HEK293 (cell line): ENCODE measurements around the gene P2RY13.

ENCODE experiments used
- CTCF ChIA-PET: fragments of 350-600 bp; formaldehyde crosslinking; extraction: SDS; loops from one replicate; lab custom pipeline; 2021; ENCODE audit warnings: antibody characterized with exemption; lab: Yijun Ruan, JAX
- POLR2A ChIA-PET: fragments of 300-600 bp; formaldehyde crosslinking; extraction: SDS; loops from one replicate; lab custom pipeline; 2020; ENCODE audit warnings: antibody characterized with exemption, inconsistent platforms; lab: Yijun Ruan, JAX
- H3K27ac ChIP-seq: fragments of 200-500 bp; sonication (Bioruptor generic); 2 replicates; pipeline ENCODE4 v1.5.1; 2014; ENCODE audit warnings: low read depth, low read length, control low read depth, inconsistent platforms; ENCODE audit errors: extremely low read depth
- H3K36me3 ChIP-seq, 2 experiments: fragments of 200-500 bp in 1 of 2; sonication (Bioruptor generic) in 1 of 2; 1 replicate in 1 of 2; 2 replicates in 1 of 2; pipeline ENCODE4 v1.5.1; 2014 to 2017; ENCODE audit warnings: inconsistent platforms in 2 of 2, low read length in 2 of 2; ENCODE audit not compliant: control insufficient read depth in 2 of 2, insufficient read depth in 1 of 2
- H3K4me1 ChIP-seq: fragments of 200-500 bp; sonication (Bioruptor generic); 2 replicates; pipeline ENCODE4 v1.5.1; 2014; ENCODE audit warnings: mild to moderate bottlenecking, low read length, inconsistent platforms; ENCODE audit not compliant: control insufficient read depth, insufficient read depth
- H3K4me3 ChIP-seq: 2 replicates; pipeline ENCODE4 v1.5.1; 2011; ENCODE audit warnings: low read depth, mild to moderate bottlenecking, control low read depth, low read length, moderate library complexity
- H3K9me3 ChIP-seq: fragments of 200-500 bp; sonication (Bioruptor generic); 2 replicates; pipeline ENCODE4 v1.5.1; 2014; ENCODE audit warnings: low read depth, low read length, inconsistent platforms; ENCODE audit not compliant: control insufficient read depth, insufficient read depth
- FEZF1 ChIP-seq: fragments of 450-650 bp; formaldehyde crosslinking; IDR thresholded peaks from 2 replicates; pipeline ENCODE4 v1.5.1; 2016; ENCODE audit warnings: missing biosample characterization, missing genetic modification characterization
- HOXD13 ChIP-seq: sonication (generic); formaldehyde crosslinking; IDR thresholded peaks from 2 replicates; pipeline ENCODE4 v1.8.0; 2022; ENCODE audit warnings: missing genetic modification reagents, borderline replicate concordance
- KLF17 ChIP-seq: fragments of 450-650 bp; formaldehyde crosslinking; IDR thresholded peaks from 2 replicates; pipeline ENCODE4 v1.5.1; 2016; ENCODE audit warnings: missing biosample characterization, missing genetic modification characterization
- SCRT1 ChIP-seq: fragments of 450-650 bp; formaldehyde crosslinking; IDR thresholded peaks from 2 replicates; pipeline ENCODE4 v1.5.1; 2016; ENCODE audit warnings: missing biosample characterization, missing genetic modification characterization, borderline replicate concordance
- YY2 ChIP-seq: fragments of 450-650 bp; formaldehyde crosslinking; IDR thresholded peaks from 2 replicates; pipeline ENCODE4 v1.5.1; 2016; ENCODE audit warnings: missing biosample characterization, missing genetic modification characterization
- ZFP41 ChIP-seq: fragments of 450-650 bp; formaldehyde crosslinking; IDR thresholded peaks from 2 replicates; pipeline ENCODE4 v1.5.1; 2016; ENCODE audit warnings: missing biosample characterization, missing genetic modification characterization, borderline replicate concordance
- ZFP69B ChIP-seq: fragments of 450-650 bp; formaldehyde crosslinking; IDR thresholded peaks from 2 replicates; pipeline ENCODE4 v1.5.1; 2016; ENCODE audit warnings: missing biosample characterization, missing genetic modification characterization
- ZNF19 ChIP-seq: fragments of 450-650 bp; formaldehyde crosslinking; IDR thresholded peaks from 2 replicates; pipeline ENCODE4; 2016; ENCODE audit warnings: missing biosample characterization, missing genetic modification characterization, low read depth
- ZNF350 ChIP-seq: fragments of 450-650 bp; formaldehyde crosslinking; IDR thresholded peaks from 2 replicates; pipeline ENCODE4 v1.5.0; 2017; ENCODE audit warnings: missing biosample characterization, mild to moderate bottlenecking, missing genetic modification characterization
- ZNF391 ChIP-seq: fragments of 450-650 bp; formaldehyde crosslinking; IDR thresholded peaks from 2 replicates; pipeline ENCODE4 v1.5.1; 2016; ENCODE audit warnings: low read depth, missing biosample characterization, missing genetic modification characterization, borderline replicate concordance
- ZNF433 ChIP-seq: fragments of 450-650 bp; formaldehyde crosslinking; IDR thresholded peaks from 2 replicates; pipeline ENCODE4 v1.5.1; 2016; ENCODE audit warnings: missing biosample characterization, missing genetic modification characterization, low read depth
- ZNF513 ChIP-seq: fragments of 450-650 bp; IDR thresholded peaks from 2 replicates; pipeline ENCODE4 v1.5.1; 2018; ENCODE audit warnings: missing biosample characterization, missing genetic modification characterization
- ZNF529 ChIP-seq: fragments of 450-650 bp; formaldehyde crosslinking; IDR thresholded peaks from 2 replicates; pipeline ENCODE4 v1.5.1; 2017; ENCODE audit warnings: missing genetic modification characterization, missing biosample characterization; ENCODE audit not compliant: insufficient replicate concordance
- ZNF558 ChIP-seq: fragments of 450-650 bp; formaldehyde crosslinking; IDR thresholded peaks from 2 replicates; pipeline ENCODE4 v1.5.1; 2016; ENCODE audit warnings: missing biosample characterization, missing genetic modification characterization
- ZNF561 ChIP-seq: fragments of 450-650 bp; IDR thresholded peaks from 2 replicates; pipeline ENCODE4 v1.5.1; 2018; ENCODE audit warnings: missing biosample characterization, missing genetic modification characterization, borderline replicate concordance
- ZNF596 ChIP-seq: fragments of 450-650 bp; IDR thresholded peaks from 2 replicates; pipeline ENCODE4 v1.5.0; 2018; ENCODE audit warnings: missing biosample characterization, mild to moderate bottlenecking, missing genetic modification characterization, moderate library complexity
- ZNF600 ChIP-seq: fragments of 450-650 bp; formaldehyde crosslinking; IDR thresholded peaks from 2 replicates; pipeline ENCODE4 v1.5.1; 2016; ENCODE audit warnings: missing biosample characterization, missing genetic modification characterization
- ZNF624 ChIP-seq: fragments of 450-650 bp; formaldehyde crosslinking; IDR thresholded peaks from 2 replicates; pipeline ENCODE4 v1.5.1; 2017; ENCODE audit warnings: missing biosample characterization, missing genetic modification characterization
- ZNF645 ChIP-seq: fragments of 450-650 bp; formaldehyde crosslinking; IDR thresholded peaks from 2 replicates; pipeline ENCODE4; 2016; ENCODE audit warnings: missing biosample characterization, missing genetic modification characterization
- ZNF776 ChIP-seq: fragments of 450-650 bp; formaldehyde crosslinking; IDR thresholded peaks from 2 replicates; pipeline ENCODE4 v1.5.0; 2017; ENCODE audit warnings: missing biosample characterization, missing genetic modification characterization, borderline replicate concordance
- ZNF785 ChIP-seq: fragments of 450-650 bp; formaldehyde crosslinking; IDR thresholded peaks from 2 replicates; pipeline ENCODE4 v1.5.1; 2016; ENCODE audit warnings: missing biosample characterization, missing genetic modification characterization
- ZSCAN23 ChIP-seq: fragments of 450-650 bp; formaldehyde crosslinking; IDR thresholded peaks from 2 replicates; pipeline ENCODE4 v1.5.1; 2016; ENCODE audit warnings: missing biosample characterization, missing genetic modification characterization
- TF ChIP-seq, protein P1 (sequence below): fragments of 450-650 bp; formaldehyde crosslinking; IDR thresholded peaks from 2 replicates; pipeline ENCODE4 v1.5.1; 2016; ENCODE audit warnings: missing biosample characterization, missing genetic modification characterization
- TF ChIP-seq, protein P2 (sequence below): fragments of 450-650 bp; formaldehyde crosslinking; IDR thresholded peaks from 2 replicates; pipeline ENCODE4 v1.5.1; 2017; ENCODE audit warnings: missing biosample characterization, missing genetic modification characterization

P2RY13 gene

DNA sequence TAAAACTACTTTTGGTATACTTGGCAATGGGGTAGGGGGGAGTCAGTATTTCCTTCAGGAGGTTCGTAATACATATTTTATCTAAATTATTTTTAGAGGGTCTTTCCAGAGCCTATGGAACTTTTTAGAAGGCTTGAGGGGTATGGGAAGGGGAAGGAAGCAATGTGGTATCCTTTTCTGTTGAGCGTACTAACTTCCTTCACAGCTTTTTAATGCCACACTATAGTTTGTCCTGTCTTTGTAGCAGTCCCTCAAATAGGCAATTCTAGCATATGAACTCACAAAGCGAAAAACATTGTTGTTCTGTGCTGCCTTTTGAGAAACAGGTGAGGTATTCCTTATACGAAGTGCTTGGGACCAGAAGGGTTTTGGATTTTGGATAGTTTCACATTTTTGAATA, 22.3 kb upstream of the P2RY13 start:
- no peak overlapping the region for H3K27ac ChIP-seq
- CTCF ChIA-PET = no interaction called here
- no peaks in the 10 kb centered on the region for H3K9me3 ChIP-seq
- no peaks in the 10 kb centered on the region for H3K4me1 ChIP-seq
- H3K4me3 ChIP-seq = no peak overlapping the region
- H3K36me3 ChIP-seq = peaks cover 0 to 5% of the 10 kb centered on the region in 2 experiments; a peak in 1 of 3 replicates
- no peak for TF ChIP-seq HOXD13 (CRISPR knock-in tag)
- TF ChIP-seq ZNF19 = no peak
- TF ChIP-seq ZNF785 (tag by site-specific recombination) = no peak
- TF ChIP-seq ZNF513 (tag by site-specific recombination) = no peak
- TF ChIP-seq ZNF350 = no peak
- TF ChIP-seq ZNF558 (tag by site-specific recombination) = no peak
- TF ChIP-seq SCRT1 (tag by site-specific recombination) = no peak
- POLR2A ChIA-PET = no interaction called here

GRCh38 chr3:151351219-151351618, 21.9 kb upstream of the P2RY13 start:
- no peak for TF ChIP-seq ZSCAN23
- TF ChIP-seq ZNF776 (tag by site-specific recombination) = no peak
- no peak for TF ChIP-seq FEZF1
- TF ChIP-seq ZNF529 (tag by site-specific recombination) = no peak
- TF ChIP-seq ZNF561 = no peak
- TF ChIP-seq ZNF600 = no peak
- no peak for TF ChIP-seq ZNF391
- no peak for TF ChIP-seq ZNF433
- TF ChIP-seq, all 188 proteins: peak for 0
- H3K4me3 ChIP-seq = no peak overlapping the region
- H3K36me3 ChIP-seq = peaks cover 0 to 5% of the 10 kb centered on the region in 2 experiments; a peak in 1 of 3 replicates
- no peak overlapping the region for H3K27ac ChIP-seq
- POLR2A ChIA-PET = no interaction called here
- CTCF ChIA-PET = no interaction called here
- no peaks in the 10 kb centered on the region for H3K9me3 ChIP-seq
- H3K4me1 ChIP-seq = no peaks in the 10 kb centered on the region

DNA sequence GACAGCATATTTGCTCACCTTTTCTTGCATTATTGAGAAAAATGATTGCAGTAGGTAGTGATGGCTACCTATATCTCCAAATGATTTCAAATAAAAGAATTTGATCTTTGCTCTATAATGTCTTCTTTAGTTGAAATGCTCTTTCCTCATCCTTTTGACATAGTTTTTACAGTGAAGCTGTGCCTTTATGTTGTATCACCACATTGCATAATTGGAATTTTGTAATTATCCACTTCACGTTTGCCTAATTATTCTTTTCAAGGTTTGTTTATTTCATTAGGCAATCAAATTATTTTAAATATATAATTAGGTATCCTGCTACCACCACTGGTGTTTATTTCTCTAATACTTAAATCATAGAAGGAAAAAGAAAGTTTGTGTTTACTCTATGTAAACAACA, 21.3 kb upstream of the P2RY13 start:
- Histone ChIP-seq H3K36me3 (no peaks in the 10 kb centered on the region), H3K9me3 (no peaks in the 10 kb centered on the region), H3K4me3 (no peak overlapping the region), H3K27ac (no peak overlapping the region), H3K4me1 (no peaks in the 10 kb centered on the region)
- ChIA-PET POLR2A (no interaction called here), CTCF (interaction anchor here (0.8 kb wide), 1 partner anchor 1921 kb away, joined by 3 read pairs; no protein-coding TSS in a partner anchor)
- TF ChIP-seq KLF17 (tag by site-specific recombination) = no peak

DNA sequence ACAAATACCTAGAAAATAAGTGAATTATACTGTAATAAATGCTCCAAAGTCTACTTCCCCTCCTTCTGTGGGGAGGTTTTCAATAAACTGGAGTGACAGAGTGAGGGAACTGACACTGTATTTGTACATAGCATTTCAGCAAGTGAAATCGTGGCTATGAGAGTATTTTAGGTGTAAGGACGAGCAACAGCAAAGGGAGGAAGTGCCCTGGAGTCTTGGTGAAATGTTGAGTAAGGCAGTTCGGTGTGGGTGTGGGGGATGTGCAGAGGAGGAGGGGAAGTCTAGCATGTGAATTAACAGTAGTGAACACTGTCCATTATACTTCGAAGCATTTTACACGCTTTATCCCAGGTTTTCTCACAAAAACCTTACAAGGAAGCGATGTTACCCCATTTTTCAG, 18.1 kb upstream of the P2RY13 start:
- POLR2A ChIA-PET = no interaction called here
- Histone ChIP-seq H3K4me1 (no peaks in the 10 kb centered on the region), H3K9me3 (no peaks in the 10 kb centered on the region), H3K27ac (no peak overlapping the region), H3K36me3 (no peaks in the 10 kb centered on the region), H3K4me3 (no peak overlapping the region)
- CTCF ChIA-PET = no interaction called here
- TF ChIP-seq, protein P1, sequence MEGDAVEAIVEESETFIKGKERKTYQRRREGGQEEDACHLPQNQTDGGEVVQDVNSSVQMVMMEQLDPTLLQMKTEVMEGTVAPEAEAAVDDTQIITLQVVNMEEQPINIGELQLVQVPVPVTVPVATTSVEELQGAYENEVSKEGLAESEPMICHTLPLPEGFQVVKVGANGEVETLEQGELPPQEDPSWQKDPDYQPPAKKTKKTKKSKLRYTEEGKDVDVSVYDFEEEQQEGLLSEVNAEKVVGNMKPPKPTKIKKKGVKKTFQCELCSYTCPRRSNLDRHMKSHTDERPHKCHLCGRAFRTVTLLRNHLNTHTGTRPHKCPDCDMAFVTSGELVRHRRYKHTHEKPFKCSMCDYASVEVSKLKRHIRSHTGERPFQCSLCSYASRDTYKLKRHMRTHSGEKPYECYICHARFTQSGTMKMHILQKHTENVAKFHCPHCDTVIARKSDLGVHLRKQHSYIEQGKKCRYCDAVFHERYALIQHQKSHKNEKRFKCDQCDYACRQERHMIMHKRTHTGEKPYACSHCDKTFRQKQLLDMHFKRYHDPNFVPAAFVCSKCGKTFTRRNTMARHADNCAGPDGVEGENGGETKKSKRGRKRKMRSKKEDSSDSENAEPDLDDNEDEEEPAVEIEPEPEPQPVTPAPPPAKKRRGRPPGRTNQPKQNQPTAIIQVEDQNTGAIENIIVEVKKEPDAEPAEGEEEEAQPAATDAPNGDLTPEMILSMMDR (tag by site-specific recombination) = no peak
- TF ChIP-seq ZFP69B (no peak), ZNF624 (tag by site-specific recombination) (no peak), ZFP41 (tag by site-specific recombination) (no peak), YY2 (tag by site-specific recombination) (no peak), ZNF645 (tag by site-specific recombination) (no peak), FEZF1 (no peak), ZNF596 (tag by site-specific recombination) (no peak)
- TF ChIP-seq, protein P2, sequence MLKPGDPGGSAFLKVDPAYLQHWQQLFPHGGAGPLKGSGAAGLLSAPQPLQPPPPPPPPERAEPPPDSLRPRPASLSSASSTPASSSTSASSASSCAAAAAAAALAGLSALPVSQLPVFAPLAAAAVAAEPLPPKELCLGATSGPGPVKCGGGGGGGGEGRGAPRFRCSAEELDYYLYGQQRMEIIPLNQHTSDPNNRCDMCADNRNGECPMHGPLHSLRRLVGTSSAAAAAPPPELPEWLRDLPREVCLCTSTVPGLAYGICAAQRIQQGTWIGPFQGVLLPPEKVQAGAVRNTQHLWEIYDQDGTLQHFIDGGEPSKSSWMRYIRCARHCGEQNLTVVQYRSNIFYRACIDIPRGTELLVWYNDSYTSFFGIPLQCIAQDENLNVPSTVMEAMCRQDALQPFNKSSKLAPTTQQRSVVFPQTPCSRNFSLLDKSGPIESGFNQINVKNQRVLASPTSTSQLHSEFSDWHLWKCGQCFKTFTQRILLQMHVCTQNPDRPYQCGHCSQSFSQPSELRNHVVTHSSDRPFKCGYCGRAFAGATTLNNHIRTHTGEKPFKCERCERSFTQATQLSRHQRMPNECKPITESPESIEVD (tag by site-specific recombination) = no peak
